Activated naive CD4-positive, alpha-beta T cell treated with anti-CD3 and anti-CD28 coated beads, Interleukin-2, amount 10 ng/mL, durations not matched to agents 7 days and 5 days (primary cell): ENCODE results near the gene CCDC141.

ENCODE experiments used
- CTCF ChIA-PET: fragments of 350-600 bp; sonication (Branson Sonifier 250); formaldehyde crosslinking; loops from one replicate; lab custom pipeline; 2021; ENCODE audit warnings: antibody characterized with exemption; lab: Charles Lee
- DNase-seq: peaks from one replicate; pipeline ENCODE4 v3.0.0-alpha.2; 2020
- H3K27ac Mint-ChIP-seq: one replicate; pipeline ENCODE4 v1.8.0; 2021; ENCODE audit warnings: mild to moderate bottlenecking, moderate library complexity, mixed read lengths
- H3K27me3 Mint-ChIP-seq: one replicate; pipeline ENCODE4 v1.8.0; 2021; ENCODE audit warnings: mild to moderate bottlenecking, mixed read lengths
- H3K36me3 Mint-ChIP-seq: one replicate; pipeline ENCODE4 v1.8.0; 2021; ENCODE audit warnings: mixed read lengths
- H3K4me1 Mint-ChIP-seq: one replicate; pipeline ENCODE4 v1.8.0; 2021; ENCODE audit warnings: mixed read lengths
- H3K4me3 Mint-ChIP-seq: one replicate; pipeline ENCODE4 v1.8.0; 2021; ENCODE audit warnings: mild to moderate bottlenecking, moderate library complexity, mixed read lengths
- H3K9me3 Mint-ChIP-seq: one replicate; pipeline ENCODE4 v1.8.0; 2021; ENCODE audit warnings: mixed read lengths

The CCDC141 gene

GRCh38 chr2:178800510-178800909, 249.4 kb downstream of the CCDC141 start:
- Mint-ChIP-seq H3K9me3 (no peaks in the 10 kb centered on the region), H3K27me3 (no peaks in the 10 kb centered on the region), H3K4me3 (no peak overlapping the region), H3K4me1 (no peaks in the 10 kb centered on the region), H3K36me3 (no peaks in the 10 kb centered on the region), H3K27ac (no peak overlapping the region)
- CTCF ChIA-PET: interaction anchor here (1.0 to 2.1 kb wide), 2 partner anchors 220 to 329 kb away, joined by 3 to 5 read pairs; no protein-coding TSS in a partner anchor
- no peak for DNase-seq

- Mint-ChIP-seq H3K27ac (no peak overlapping the region), H3K4me3 (no peak overlapping the region), H3K27me3 (no peaks in the 10 kb centered on the region), H3K9me3 (no peaks in the 10 kb centered on the region), H3K4me1 (no peaks in the 10 kb centered on the region), H3K36me3 (no peaks in the 10 kb centered on the region)
- DNase-seq: no peak
- CTCF ChIA-PET: interaction anchor here (0.5 to 2.1 kb wide), 3 partner anchors 92 to 330 kb away, joined by 3 to 5 read pairs (median 5); no protein-coding TSS in a partner anchor
Measured at GRCh38 chr2:178799305-178799704, 250.6 kb downstream of the CCDC141 start.

- DNase-seq: no peak
- CTCF ChIA-PET: interaction anchor here (0.8 to 3.4 kb wide), 9 partner anchors 23 to 615 kb away, joined by 3 to 17 read pairs (median 10); no protein-coding TSS in a partner anchor
Measured at GRCh38 chr2:178796079-178796677, 253.8 kb downstream of the CCDC141 start.

GRCh38 chr2:178787934-178788333, 262.0 kb downstream of the CCDC141 start:
- DNase-seq: no peak
- H3K4me3 Mint-ChIP-seq: no peak overlapping the region
- no peak overlapping the region for H3K27ac Mint-ChIP-seq
- no peaks in the 10 kb centered on the region for H3K36me3 Mint-ChIP-seq
- peaks cover 9% of the 10 kb centered on the region for H3K4me1 Mint-ChIP-seq
- CTCF ChIA-PET: no interaction called here
- H3K27me3 Mint-ChIP-seq: no peaks in the 10 kb centered on the region
- H3K9me3 Mint-ChIP-seq: no peaks in the 10 kb centered on the region

More at GRCh38 chr2:178796079-178796677, 253.8 kb downstream of the CCDC141 start:
- no peaks in the 10 kb centered on the region for H3K36me3 Mint-ChIP-seq
- no peaks in the 10 kb centered on the region for H3K9me3 Mint-ChIP-seq
- no peak overlapping the region for H3K27ac Mint-ChIP-seq
- H3K4me3 Mint-ChIP-seq: no peak overlapping the region
- H3K27me3 Mint-ChIP-seq: no peaks in the 10 kb centered on the region
- peaks cover 3% of the 10 kb centered on the region for H3K4me1 Mint-ChIP-seq

GRCh38 chr2:178787155-178787554, 262.8 kb downstream of the CCDC141 start:
- Mint-ChIP-seq H3K4me1 (peaks cover 9% of the 10 kb centered on the region), H3K9me3 (no peaks in the 10 kb centered on the region), H3K27me3 (no peaks in the 10 kb centered on the region), H3K27ac (no peak overlapping the region), H3K4me3 (no peak overlapping the region), H3K36me3 (no peaks in the 10 kb centered on the region)
- no peak for DNase-seq
- CTCF ChIA-PET: no interaction called here

GRCh38 chr2:178783889-178784288, 266.0 kb downstream of the CCDC141 start:
- Mint-ChIP-seq H3K4me3 (no peak overlapping the region), H3K9me3 (no peaks in the 10 kb centered on the region), H3K4me1 (no peaks in the 10 kb centered on the region), H3K36me3 (peaks cover 2% of the 10 kb centered on the region), H3K27me3 (no peaks in the 10 kb centered on the region), H3K27ac (no peak overlapping the region)
- CTCF ChIA-PET: interaction anchor here (0.7 kb wide), 1 partner anchor 10 kb away, joined by 4 read pairs; no protein-coding TSS in a partner anchor
- DNase-seq: no peak

- no peak overlapping the region for H3K4me3 Mint-ChIP-seq
- CTCF ChIA-PET: no interaction called here
- H3K36me3 Mint-ChIP-seq: peaks cover 2% of the 10 kb centered on the region
- no peaks in the 10 kb centered on the region for H3K27me3 Mint-ChIP-seq
- H3K27ac Mint-ChIP-seq: no peak overlapping the region
- no peaks in the 10 kb centered on the region for H3K9me3 Mint-ChIP-seq
- no peaks in the 10 kb centered on the region for H3K4me1 Mint-ChIP-seq
- DNase-seq: no peak
Measured at GRCh38 chr2:178782236-178782635, 267.7 kb downstream of the CCDC141 start.
